ENCODE results near the gene COL18A1. TPM values are rescaled to one million over a fixed set of nuclear protein-coding genes. Genes with fewer than 3 reads are reported as not detected.

Gene COL18A1
- polyA plus RNA-seq, 2 of the 4 experiments (the other 2 are of a cell fraction) = 17.3 to 88.4 TPM

- no peak for TF ChIP-seq REST (IDR thresholded peaks at IDR 0.05)
- no peak for TF ChIP-seq MAZ (IDR thresholded peaks at IDR 0.05; ENCODE audit: borderline replicate concordance, low read depth, low read length)
Observed at GRCh38 chr21:45405819-45406762, 1.1 kb downstream of the COL18A1 start (continued).

- peaks cover 3% of the 10 kb centered on the region; the same call in 1 of the 3 replicates for H3K9me3 ChIP-seq
- H3K4me1 ChIP-seq = peaks cover 36% of the 10 kb centered on the region
- CTCF ChIA-PET = interaction anchor here (0.8 to 1.9 kb wide), 10 partner anchors 10 to 117 kb away, joined by 3 to 8 read pairs (median 5); no protein-coding TSS in a partner anchor
- H3K4me2 ChIP-seq = peak overlapping the region; percentile 91
- peak overlapping the region; percentile 80 to 100 for H3K27ac ChIP-seq
- DNase-seq (ENCODE audit: low read depth in 1 of 2, low spot score in 1 of 2) = peak in 1 of 2 experiments; percentile 34
- peak overlapping the region; percentile 91 for H3K4me3 ChIP-seq
- FAIRE-seq = no peak
- 59% methylated on average over 17 of the region's 17 CpGs for WGBS (ENCODE audit: missing lambda C conversion rate)
- ATAC-seq = peak in 1 of 2 experiments; percentile 50; a peak in 3 of 6 replicates
- POLR2A ChIA-PET = interaction anchor here (0.9 to 1.6 kb wide), 3 partner anchors 20 to 40 kb away, joined by 3 to 7 read pairs (median 5); no protein-coding TSS in a partner anchor
- TF ChIP-seq CHD2 (IDR thresholded peaks at IDR 0.05; ENCODE audit: low read length, partially characterized antibody) = no peak
- peak; percentile 12 for TF ChIP-seq MAFK (IDR thresholded peaks at IDR 0.05; ENCODE audit: partially characterized antibody)
- TF ChIP-seq RAD21 (conservative IDR thresholded peaks at IDR 0.05 in 1 of 2, IDR thresholded peaks at IDR 0.05 in 1 of 2) = 0 out of 5 replicates have a peak, but pooled peaks of 1 of the 2 experiments have one; percentile 22
Observed at GRCh38 chr21:45406801-45407628, 2.0 kb downstream of the COL18A1 start.

- FAIRE-seq (no peak), DNase-seq (ENCODE audit: low read depth in 1 of 2, low spot score in 1 of 2) (no peak), ATAC-seq (peak in 1 of 2 experiments; percentile 36; a peak in 3 of 6 replicates)
- Histone ChIP-seq H3K4me3 (no peak overlapping the region), H3K9me3 (no peaks in the 10 kb centered on the region), H3K4me1 (peaks cover 36% of the 10 kb centered on the region), H3K4me2 (peak overlapping the region; percentile 91), H3K27ac (peak overlapping the region in 1 of 2 experiments; percentile 100; a peak in 3 of 6 replicates)
- TF ChIP-seq KDM1A (IDR thresholded peaks at IDR 0.05; ENCODE audit: low read depth) (no peak), CBX2 (IDR thresholded peaks at IDR 0.05; ENCODE audit: borderline replicate concordance, low read depth) (no peak), SMC3 (IDR thresholded peaks at IDR 0.05) (no peak), RAD21 (conservative IDR thresholded peaks at IDR 0.05 in 1 of 2, IDR thresholded peaks at IDR 0.05 in 1 of 2) (no peak), RNF2 (IDR thresholded peaks at IDR 0.05; ENCODE audit: borderline replicate concordance, low read depth) (no peak)
- ChIA-PET POLR2A (interaction anchor here (1.6 kb wide), 1 partner anchor 20 kb away, joined by 7 read pairs; no protein-coding TSS in a partner anchor), CTCF (interaction anchor here (0.8 to 1.9 kb wide), 9 partner anchors 9 to 118 kb away, joined by 3 to 8 read pairs (median 5); no protein-coding TSS in a partner anchor)
- 88% methylated on average over 8 of the region's 10 CpGs for WGBS (ENCODE audit: missing lambda C conversion rate)
Observed at GRCh38 chr21:45407629-45408247, 2.8 kb downstream of the COL18A1 start.

DNA sequence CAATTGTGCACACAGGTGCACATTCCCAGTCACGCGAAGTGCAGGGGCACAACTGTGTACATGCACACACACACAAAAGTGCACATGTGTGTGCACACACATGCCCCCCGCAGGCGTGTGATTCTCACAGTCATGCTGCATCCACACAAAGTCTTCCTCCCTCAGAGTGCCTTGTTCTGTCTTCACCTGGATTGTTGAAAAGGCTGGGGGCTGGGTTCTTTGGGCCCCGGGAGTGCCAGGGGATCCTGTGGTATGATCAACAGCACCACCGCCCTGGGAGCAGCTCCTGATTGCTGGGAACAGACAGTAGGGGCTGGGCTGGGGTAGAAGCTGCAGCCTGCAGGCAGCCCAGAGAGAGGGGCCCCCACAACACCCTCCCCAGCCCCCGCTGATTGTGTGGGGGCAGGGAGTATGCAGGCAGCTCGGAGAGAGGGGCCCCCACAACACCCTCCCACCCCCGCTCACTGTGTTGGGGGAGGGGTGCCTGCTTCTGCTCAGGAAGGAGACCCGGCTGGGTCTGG, 3.4 kb downstream of the COL18A1 start:
- no peak for ATAC-seq
- ChIA-PET CTCF (interaction anchor here (1.0 kb wide), 2 partner anchors 84 to 116 kb away, joined by 3 to 4 read pairs; no protein-coding TSS in a partner anchor), POLR2A (no interaction called here)
- no peak for DNase-seq (ENCODE audit: low read depth in 1 of 2, low spot score in 1 of 2)
- Histone ChIP-seq H3K27ac (peak overlapping the region in 1 of 2 experiments; percentile 100; a peak in 3 of 6 replicates), H3K4me2 (peak overlapping the region; percentile 91), H3K9me3 (no peaks in the 10 kb centered on the region), H3K4me3 (no peak overlapping the region), H3K4me1 (peaks cover 36% of the 10 kb centered on the region)
- 87% methylated on average over 4 of the region's 10 CpGs for WGBS (ENCODE audit: missing lambda C conversion rate)
- no peak for FAIRE-seq
- TF ChIP-seq FOSL2 (IDR thresholded peaks at IDR 0.05) = no peak
- no peak for TF ChIP-seq FOSL2 (CRISPR knock-in tag; IDR thresholded peaks at IDR 0.05)
- no peak for TF ChIP-seq ZFP36 (IDR thresholded peaks at IDR 0.05; ENCODE audit: borderline replicate concordance, partially characterized antibody)
- no peak for TF ChIP-seq ZC3H11A (IDR thresholded peaks at IDR 0.05)
- TF ChIP-seq JUN (IDR thresholded peaks at IDR 0.05) = no peak
- no peak for TF ChIP-seq HOXB5 (CRISPR knock-in tag; IDR thresholded peaks at IDR 0.05)
- TF ChIP-seq, protein P1, sequence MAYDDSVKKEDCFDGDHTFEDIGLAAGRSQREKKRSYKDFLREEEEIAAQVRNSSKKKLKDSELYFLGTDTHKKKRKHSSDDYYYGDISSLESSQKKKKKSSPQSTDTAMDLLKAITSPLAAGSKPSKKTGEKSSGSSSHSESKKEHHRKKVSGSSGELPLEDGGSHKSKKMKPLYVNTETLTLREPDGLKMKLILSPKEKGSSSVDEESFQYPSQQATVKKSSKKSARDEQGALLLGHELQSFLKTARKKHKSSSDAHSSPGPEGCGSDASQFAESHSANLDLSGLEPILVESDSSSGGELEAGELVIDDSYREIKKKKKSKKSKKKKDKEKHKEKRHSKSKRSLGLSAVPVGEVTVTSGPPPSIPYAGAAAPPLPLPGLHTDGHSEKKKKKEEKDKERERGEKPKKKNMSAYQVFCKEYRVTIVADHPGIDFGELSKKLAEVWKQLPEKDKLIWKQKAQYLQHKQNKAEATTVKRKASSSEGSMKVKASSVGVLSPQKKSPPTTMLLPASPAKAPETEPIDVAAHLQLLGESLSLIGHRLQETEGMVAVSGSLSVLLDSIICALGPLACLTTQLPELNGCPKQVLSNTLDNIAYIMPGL (CRISPR knock-in tag; IDR thresholded peaks at IDR 0.05; ENCODE audit: borderline replicate concordance) = no peak
- no peak for TF ChIP-seq HOXA7 (CRISPR knock-in tag; IDR thresholded peaks at IDR 0.05)
- TF ChIP-seq RAD21 (conservative IDR thresholded peaks at IDR 0.05 in 1 of 2, IDR thresholded peaks at IDR 0.05 in 1 of 2) = no peak

All from A549 (cell line).